Thyroid gland (tissue), 4 donors: Measurements from ENCODE around the gene BPIFB4.

Source experiments
- POLR2A ChIP-seq, 2 donors: fragments of 450-650 bp; IDR thresholded peaks; one replicate each; pipeline ENCODE4 v1.6.1; 2017; ENCODE audit warnings: antibody characterized with exemption in 2 of 2, mild to moderate bottlenecking in 2 of 2, moderate library complexity in 1 of 2
- TF ChIP-seq, protein P1 (sequence below), 6 experiments: fragments of 200-600 bp in 3 of 6; fragments of 450-650 bp in 3 of 6; sonication (generic) in 3 of 6; IDR thresholded peaks; one replicate each; pipeline ENCODE4 v1.5.1; 2016 to 2019; ENCODE audit warnings: antibody characterized with exemption in 6 of 6, mild to moderate bottlenecking in 2 of 6, inconsistent platforms in 1 of 6, moderate library complexity in 1 of 6

DNA sequence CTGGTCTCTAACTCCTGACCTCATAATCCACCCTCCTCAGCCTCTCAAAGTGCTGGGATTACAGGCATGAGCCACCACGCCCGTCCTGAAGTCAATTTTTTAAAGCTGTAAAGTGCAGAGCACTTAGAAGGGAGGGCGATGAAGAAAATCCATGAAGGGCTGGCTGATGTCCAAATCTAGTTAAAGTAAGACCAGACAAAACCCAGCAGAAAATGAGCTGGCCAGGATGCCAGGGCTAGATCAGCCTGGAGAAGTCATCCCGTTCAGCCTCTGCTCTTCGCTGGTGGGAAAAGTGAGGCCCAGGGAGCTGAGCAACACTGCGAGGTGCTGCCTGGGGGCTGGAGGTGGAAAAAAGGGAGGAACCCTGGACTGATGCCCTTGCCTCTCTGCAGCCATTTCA lies 3.1 kb downstream of the BPIFB4 start:
- TF ChIP-seq, protein P1, sequence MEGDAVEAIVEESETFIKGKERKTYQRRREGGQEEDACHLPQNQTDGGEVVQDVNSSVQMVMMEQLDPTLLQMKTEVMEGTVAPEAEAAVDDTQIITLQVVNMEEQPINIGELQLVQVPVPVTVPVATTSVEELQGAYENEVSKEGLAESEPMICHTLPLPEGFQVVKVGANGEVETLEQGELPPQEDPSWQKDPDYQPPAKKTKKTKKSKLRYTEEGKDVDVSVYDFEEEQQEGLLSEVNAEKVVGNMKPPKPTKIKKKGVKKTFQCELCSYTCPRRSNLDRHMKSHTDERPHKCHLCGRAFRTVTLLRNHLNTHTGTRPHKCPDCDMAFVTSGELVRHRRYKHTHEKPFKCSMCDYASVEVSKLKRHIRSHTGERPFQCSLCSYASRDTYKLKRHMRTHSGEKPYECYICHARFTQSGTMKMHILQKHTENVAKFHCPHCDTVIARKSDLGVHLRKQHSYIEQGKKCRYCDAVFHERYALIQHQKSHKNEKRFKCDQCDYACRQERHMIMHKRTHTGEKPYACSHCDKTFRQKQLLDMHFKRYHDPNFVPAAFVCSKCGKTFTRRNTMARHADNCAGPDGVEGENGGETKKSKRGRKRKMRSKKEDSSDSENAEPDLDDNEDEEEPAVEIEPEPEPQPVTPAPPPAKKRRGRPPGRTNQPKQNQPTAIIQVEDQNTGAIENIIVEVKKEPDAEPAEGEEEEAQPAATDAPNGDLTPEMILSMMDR (IDR thresholded peaks at IDR 0.05): no peak
- no peak for TF ChIP-seq POLR2A (IDR thresholded peaks at IDR 0.05)
